CD4-positive, alpha-beta memory T cell (primary cell): ENCODE data around the gene SRSF7. TPM values are rescaled to one million over a fixed set of nuclear protein-coding genes. Genes with fewer than 3 reads are reported as not detected.
A peak's percentile ranks its signal among the peaks of the same experiment; 100 is the strongest.
"Not testable (repeated sequence)": the region's sequence is repeated elsewhere in the genome, so short reads cannot be mapped to it uniquely, and the experiment has no call there.

Source experiments
- CTCF ChIA-PET: fragments of 350-600 bp; sonication (Branson Sonifier 250); formaldehyde crosslinking; loops from one replicate; lab custom pipeline; 2021; ENCODE audit warnings: inconsistent platforms; ENCODE audit not compliant: partially characterized antibody; lab: Charles Lee
- POLR2A ChIA-PET: fragments of 350-600 bp; sonication (Branson Sonifier 250); formaldehyde crosslinking; loops from one replicate; lab custom pipeline; 2021; ENCODE audit not compliant: partially characterized antibody; lab: Charles Lee
- DNase-seq, 5 donors: peaks; one replicate each; pipeline versions ENCODE4 v3.0.0 to v3.0.0-alpha.2; 2020 to 2022; ENCODE audit warnings: mixed read lengths in 1 of 5
- H3K27ac ChIP-seq: one replicate; pipeline ENCODE4 v1.7.0; 2013; ENCODE audit warnings: low read depth, low read length
- H3K27me3 ChIP-seq: 2 replicates; pipeline ENCODE4 v1.7.0; 2013; ENCODE audit warnings: mild to moderate bottlenecking, low read length, moderate library complexity; ENCODE audit not compliant: insufficient read depth
- H3K36me3 ChIP-seq: 2 replicates; pipeline ENCODE4 v1.7.0; 2013; ENCODE audit warnings: mild to moderate bottlenecking, low read length, moderate library complexity; ENCODE audit not compliant: insufficient read depth
- H3K4me1 ChIP-seq: 2 replicates; pipeline ENCODE4 v1.7.0; 2013; ENCODE audit warnings: mild to moderate bottlenecking, low read length, moderate library complexity; ENCODE audit not compliant: insufficient read depth
- H3K4me3 ChIP-seq, 2 donors: one replicate each; pipeline ENCODE4 v1.7.0; 2013; ENCODE audit warnings: low read length in 2 of 2, mild to moderate bottlenecking in 1 of 2
- H3K9me3 ChIP-seq, 2 donors: one replicate each; pipeline ENCODE4 v1.7.0; 2013; ENCODE audit warnings: low read length in 2 of 2, control low read depth in 1 of 2; ENCODE audit not compliant: control insufficient read depth in 1 of 2
- H3K27ac Mint-ChIP-seq, 7 donors: one replicate each; pipeline ENCODE4 v1.8.0; 2020 to 2021; ENCODE audit warnings: mixed read lengths in 7 of 7, mild to moderate bottlenecking in 6 of 7, inconsistent platforms in 3 of 7, moderate library complexity in 3 of 7
- H3K27me3 Mint-ChIP-seq, 2 donors: one replicate each; pipeline ENCODE4 v1.8.0; 2020 to 2021; ENCODE audit warnings: mixed read lengths in 2 of 2
- H3K36me3 Mint-ChIP-seq, 2 donors: one replicate each; pipeline ENCODE4 v1.8.0; 2020 to 2021; ENCODE audit warnings: mixed read lengths in 2 of 2, inconsistent platforms in 1 of 2, mild to moderate bottlenecking in 1 of 2
- H3K4me1 Mint-ChIP-seq, 4 donors: one replicate each; pipeline ENCODE4 v1.8.0; 2020 to 2021; ENCODE audit warnings: mixed read lengths in 4 of 4, mild to moderate bottlenecking in 1 of 4
- H3K4me3 Mint-ChIP-seq, 8 donors: one replicate each; pipeline ENCODE4 v1.8.0; 2020 to 2021; ENCODE audit warnings: mixed read lengths in 8 of 8, mild to moderate bottlenecking in 7 of 8, moderate library complexity in 6 of 8, inconsistent platforms in 3 of 8
- H3K9me3 Mint-ChIP-seq, 8 donors: one replicate each; pipeline ENCODE4 v1.8.0; 2020 to 2021; ENCODE audit warnings: mixed read lengths in 8 of 8, mild to moderate bottlenecking in 5 of 8, inconsistent platforms in 3 of 8, moderate library complexity in 1 of 8
- intact Hi-C: fragments of 100-400 bp; cut with micrococcal nuclease; formaldehyde crosslinking; loops from one replicate; pipeline ENCODE4 v1.15.1; 2023
- polyA plus RNA-seq, 2 donors: library from polyadenylated mRNA; unstranded; fragments of 300-500 nt; fragmentation: Illumina TruSeq; gene quantifications; one replicate each; pipeline ENCODE4 v1.2.3, GENCODE V29; 2021
- total RNA-seq, 2 experiments: library from RNA; stranded (reverse); gene quantifications; one replicate each; pipeline ENCODE4 v1.2.3, GENCODE V29; 2021

SRSF7 gene
- total RNA-seq (100 to 1,000 TPM; 314 to 333 TPM), polyA plus RNA-seq (100 to 1,000 TPM; 177 to 202 TPM)

DNA sequence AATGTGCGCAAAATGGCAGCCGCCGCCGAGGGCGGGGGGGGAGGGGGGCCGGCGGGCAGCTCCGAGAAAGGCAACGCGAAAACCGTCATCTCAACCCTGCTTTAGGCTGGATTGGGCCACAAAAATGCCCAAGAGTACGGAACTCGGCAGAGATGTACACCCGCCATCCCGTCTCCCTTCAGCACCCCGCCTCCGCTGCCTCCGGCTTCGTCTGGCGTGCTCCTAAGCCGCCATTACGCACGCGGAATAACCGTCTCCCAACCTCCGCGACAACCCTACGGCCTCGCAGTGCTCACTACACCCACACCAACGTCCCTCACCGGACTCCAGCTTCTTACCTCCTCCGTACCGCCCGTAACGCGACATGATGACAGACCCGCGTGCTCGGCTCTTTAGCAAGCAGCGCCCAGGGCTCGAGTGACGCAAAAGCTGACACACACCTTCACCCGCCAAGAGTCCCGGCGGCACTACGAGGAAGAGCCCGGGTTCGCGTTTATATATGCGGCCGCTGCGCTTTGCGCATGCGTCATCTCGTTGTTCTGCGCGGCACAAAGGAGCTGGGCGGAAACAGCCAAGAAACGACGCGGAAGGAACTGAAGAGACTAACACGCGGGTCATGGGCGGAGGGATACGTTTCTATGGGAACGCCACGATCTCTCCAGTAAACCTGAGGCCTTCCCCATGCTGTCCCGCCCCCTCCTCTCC, at the start of gene SRSF7:
TSS of gene SRSF7 (minus strand) at position 471 of the 705 bp plus-strand sequence. CDS start at position 366, 105 bp downstream.
- H3K27ac ChIP-seq, result peak within 1 kb of the TSS; percentile 93
- Mint-ChIP-seq H3K27me3 (peaks cover 0 to 3% of the 10 kb centered on the region in 2 donors), H3K27ac (peak within 1 kb of the TSS; percentile 99 to 100 (median 100)), H3K4me1 (peaks cover 42 to 70% (median 50%) of the 10 kb centered on the region in 4 donors), H3K36me3 (peaks cover 50 to 56% of the 10 kb centered on the region in 2 donors), H3K4me3 (peak within 1 kb of the TSS; percentile 98 to 100 (median 100)), H3K9me3 (peaks cover 0 to 22% (median 1%) of the 10 kb centered on the region in 8 donors)
- H3K4me3 ChIP-seq, result peak within 1 kb of the TSS; percentile 96 to 98
- POLR2A ChIA-PET, result interaction anchor here (0.6 to 8.0 kb wide), 84 partner anchors 10 to 1787 kb away, joined by 3 to 327 read pairs (median 5); partner anchors contain the start of genes ATL2, CEBPZ, DHX57 and GALM
- peaks cover 38% of the 10 kb centered on the region for H3K36me3 ChIP-seq
- peaks cover 56% of the 10 kb centered on the region for H3K4me1 ChIP-seq
- no peaks in the 10 kb centered on the region for H3K9me3 ChIP-seq
- CTCF ChIA-PET, result interaction anchor here (0.6 to 2.8 kb wide), 9 partner anchors 10 to 216 kb away, joined by 3 to 16 read pairs (median 4); no protein-coding TSS in a partner anchor
- H3K27me3 ChIP-seq, result no peaks in the 10 kb centered on the region
- peak; percentile 96 to 98 (median 98) for DNase-seq
- intact Hi-C loops, result loop anchor here (1.0 to 10.0 kb wide), 6 partner anchors 27 to 1784 kb away; partner anchors contain the start of genes ATL2, GEMIN6, SOS1 and STRN

DNA sequence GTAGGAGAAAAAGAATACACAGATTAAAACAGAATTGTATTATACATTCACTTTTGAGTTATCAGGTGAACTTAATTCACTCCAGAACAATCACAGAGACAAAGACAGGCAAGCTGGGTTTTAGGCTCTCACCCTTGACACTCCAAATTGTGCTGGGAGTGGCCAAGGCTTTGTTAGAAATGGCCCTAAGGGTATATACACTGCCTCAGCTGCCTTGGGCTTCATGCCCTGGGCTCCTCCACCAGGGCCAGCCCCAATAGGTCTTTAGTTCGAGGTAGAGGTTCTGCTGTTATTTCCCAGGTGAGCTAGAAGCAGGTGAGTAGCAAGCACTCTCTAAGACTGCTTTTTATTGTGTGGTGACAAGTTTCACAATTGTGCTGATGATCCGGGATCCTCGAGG, 46.8 kb upstream of the SRSF7 start:
- Histone ChIP-seq H3K4me1 (no peaks in the 10 kb centered on the region), H3K27ac (no peak overlapping the region), H3K36me3 (no peaks in the 10 kb centered on the region), H3K9me3 (no peaks in the 10 kb centered on the region), H3K4me3 (no peak overlapping the region), H3K27me3 (no peaks in the 10 kb centered on the region)
- no peak overlapping the region for H3K27ac Mint-ChIP-seq
- H3K4me1 Mint-ChIP-seq, result no peaks in the 10 kb centered on the region
- H3K9me3 Mint-ChIP-seq, result no peaks in the 10 kb centered on the region
- POLR2A ChIA-PET, result no interaction called here
- CTCF ChIA-PET, result no interaction called here
- no peak overlapping the region for H3K4me3 Mint-ChIP-seq
- no peaks in the 10 kb centered on the region for H3K27me3 Mint-ChIP-seq
- intact Hi-C loops, result no loop called here
- peaks cover 30 to 32% of the 10 kb centered on the region in 2 donors for H3K36me3 Mint-ChIP-seq
- DNase-seq, result no peak

DNA sequence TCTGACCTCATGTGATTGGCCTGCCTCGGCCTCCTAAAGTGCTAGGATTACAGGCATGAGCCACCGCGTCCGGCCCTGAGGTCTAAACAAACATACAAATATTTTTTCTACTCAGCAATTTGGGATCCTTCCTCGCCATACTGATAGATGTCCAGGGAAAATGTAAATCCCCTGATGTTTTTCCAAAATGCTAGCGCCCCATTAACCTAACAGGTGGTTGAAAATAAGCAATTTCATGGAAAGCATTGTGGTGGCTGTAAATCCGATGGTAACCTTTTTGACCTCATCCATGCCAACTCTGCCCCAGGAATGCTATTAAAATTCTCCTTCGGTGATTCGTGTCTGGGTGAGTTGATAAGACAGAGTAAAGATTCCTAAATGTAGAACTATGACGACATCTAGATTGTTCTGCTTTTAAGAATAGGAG, 46.1 kb upstream of the SRSF7 start:
- intact Hi-C loops, result no loop called here
- H3K9me3 ChIP-seq, result no peaks in the 10 kb centered on the region
- peaks cover 24 to 26% of the 10 kb centered on the region in 2 donors for H3K36me3 Mint-ChIP-seq
- H3K4me3 Mint-ChIP-seq, result no peak overlapping the region
- DNase-seq, result no peak
- no peaks in the 10 kb centered on the region for H3K27me3 Mint-ChIP-seq
- H3K27me3 ChIP-seq, result no peaks in the 10 kb centered on the region
- no peaks in the 10 kb centered on the region for H3K4me1 ChIP-seq
- no peaks in the 10 kb centered on the region for H3K36me3 ChIP-seq
- CTCF ChIA-PET, result no interaction called here
- no peak overlapping the region for H3K27ac Mint-ChIP-seq
- H3K9me3 Mint-ChIP-seq, result no peaks in the 10 kb centered on the region
- POLR2A ChIA-PET, result no interaction called here
- no peaks in the 10 kb centered on the region for H3K4me1 Mint-ChIP-seq
- no peak overlapping the region for H3K4me3 ChIP-seq
- no peak overlapping the region for H3K27ac ChIP-seq

GRCh38 chr2:38795016-38795415, 43.9 kb upstream of the SRSF7 start:
- H3K27ac Mint-ChIP-seq, H3K36me3 ChIP-seq, DNase-seq, POLR2A ChIA-PET, H3K27ac ChIP-seq, H3K9me3 ChIP-seq, H3K4me1 Mint-ChIP-seq, H3K4me3 Mint-ChIP-seq, intact Hi-C loops, H3K9me3 Mint-ChIP-seq, H3K27me3 ChIP-seq, H3K4me3 ChIP-seq, H3K4me1 ChIP-seq, H3K27me3 Mint-ChIP-seq: not testable (repeated sequence)
- H3K36me3 Mint-ChIP-seq, result peaks cover 13 to 16% of the 10 kb centered on the region in 2 donors
- CTCF ChIA-PET, result interaction anchor here (0.9 kb wide), 1 partner anchor 259 kb away, joined by 3 read pairs; no protein-coding TSS in a partner anchor

DNA sequence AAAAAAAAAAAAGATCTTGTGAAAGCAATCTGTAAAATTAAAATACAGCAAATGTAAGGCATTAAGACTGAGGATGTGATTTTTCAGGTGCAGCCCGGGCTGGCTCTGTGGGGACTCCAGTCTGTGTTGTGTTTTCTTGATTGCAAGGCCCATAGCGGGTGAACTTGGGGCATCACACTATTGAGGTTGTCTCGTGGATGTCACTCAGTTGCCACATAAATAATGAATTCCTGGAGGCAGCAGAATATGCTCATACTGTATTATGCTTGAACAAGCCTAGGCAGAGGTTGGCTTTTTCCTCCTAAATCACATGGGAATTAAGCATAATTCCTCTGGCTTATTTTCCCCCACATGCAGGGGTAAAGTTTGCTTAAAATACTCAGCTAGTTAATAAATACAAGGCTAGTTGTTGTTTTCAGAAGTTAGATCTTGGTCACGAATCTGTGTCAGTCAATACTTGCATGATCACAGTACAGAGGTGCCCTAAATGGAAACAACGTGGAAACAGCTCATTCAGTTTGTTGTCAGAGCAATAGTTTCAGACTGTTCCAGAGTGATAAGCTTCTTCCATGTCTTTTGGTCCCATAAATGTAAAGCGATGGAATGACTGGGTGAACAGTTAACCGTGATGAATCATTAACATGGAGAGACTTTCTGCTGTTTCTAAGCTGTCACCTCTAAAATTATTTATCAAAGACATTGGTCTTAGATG, 43.2 kb upstream of the SRSF7 start:
- H3K4me3 ChIP-seq, result no peak overlapping the region
- H3K36me3 ChIP-seq, result no peaks in the 10 kb centered on the region
- Mint-ChIP-seq H3K36me3 (peaks cover 13 to 16% of the 10 kb centered on the region in 2 donors), H3K4me1 (no peaks in the 10 kb centered on the region), H3K9me3 (no peaks in the 10 kb centered on the region), H3K4me3 (no peak overlapping the region), H3K27me3 (no peaks in the 10 kb centered on the region), H3K27ac (no peak overlapping the region)
- no peaks in the 10 kb centered on the region for H3K4me1 ChIP-seq
- DNase-seq, result no peak
- H3K9me3 ChIP-seq, result no peaks in the 10 kb centered on the region
- H3K27me3 ChIP-seq, result no peaks in the 10 kb centered on the region
- intact Hi-C loops, result no loop called here
- no peak overlapping the region for H3K27ac ChIP-seq
- CTCF ChIA-PET, result no interaction called here
- POLR2A ChIA-PET, result no interaction called here

- no peaks in the 10 kb centered on the region for H3K27me3 ChIP-seq
- no peaks in the 10 kb centered on the region for H3K4me1 Mint-ChIP-seq
- H3K4me1 ChIP-seq, result no peaks in the 10 kb centered on the region
- H3K36me3 Mint-ChIP-seq, result peaks cover 12% of the 10 kb centered on the region in 2 donors
- no peaks in the 10 kb centered on the region for H3K9me3 ChIP-seq
- no peak overlapping the region for H3K4me3 ChIP-seq
- intact Hi-C loops, result no loop called here
- H3K36me3 ChIP-seq, result no peaks in the 10 kb centered on the region
- H3K27ac ChIP-seq, result no peak overlapping the region
- no peaks in the 10 kb centered on the region for H3K9me3 Mint-ChIP-seq
- no peak overlapping the region for H3K4me3 Mint-ChIP-seq
- no peak overlapping the region for H3K27ac Mint-ChIP-seq
- no peak for DNase-seq
- POLR2A ChIA-PET, result no interaction called here
- CTCF ChIA-PET, result no interaction called here
- no peaks in the 10 kb centered on the region for H3K27me3 Mint-ChIP-seq
These were observed 42.4 kb upstream of the SRSF7 start for GRCh38 chr2:38793511-38793910.

GRCh38 chr2:38792751-38793150, 41.6 kb upstream of the SRSF7 start:
- ChIA-PET POLR2A (no interaction called here), CTCF (no interaction called here)
- Mint-ChIP-seq H3K4me1 (no peaks in the 10 kb centered on the region), H3K4me3 (no peak overlapping the region), H3K9me3 (no peaks in the 10 kb centered on the region), H3K27me3 (no peaks in the 10 kb centered on the region), H3K36me3 (peaks cover 5% of the 10 kb centered on the region in 2 donors), H3K27ac (no peak overlapping the region)
- H3K9me3 ChIP-seq, result no peaks in the 10 kb centered on the region
- no peak for DNase-seq
- H3K4me1 ChIP-seq, result no peaks in the 10 kb centered on the region
- H3K27ac ChIP-seq, result no peak overlapping the region
- H3K36me3 ChIP-seq, result no peaks in the 10 kb centered on the region
- no peaks in the 10 kb centered on the region for H3K27me3 ChIP-seq
- intact Hi-C loops, result no loop called here
- no peak overlapping the region for H3K4me3 ChIP-seq
